Caco-2 (cell line): Measurements from ENCODE around the gene IGSF21. TPM values are rescaled to one million over a fixed set of nuclear protein-coding genes. Genes with fewer than 3 reads are reported as not detected.

Experiments
- BruUV-seq: library from RNA; stranded (reverse); fragments of 400-500 nt; replicated peaks from 2 replicates; lab custom pipeline; 2021; lab: Mats Ljungman, UMichigan
- CTCF ChIA-PET: fragments of 300-600 bp; sonication (Branson Sonifier 250); formaldehyde crosslinking; loops from one replicate; lab custom pipeline; 2022; ENCODE audit warnings: antibody characterized with exemption; lab: Charles Lee
- POLR2A ChIA-PET: fragments of 300-600 bp; sonication (Branson Sonifier 250); formaldehyde crosslinking; loops from one replicate; lab custom pipeline; 2022; ENCODE audit warnings: antibody characterized with exemption; lab: Charles Lee
- DNase-seq, 2 experiments: peaks; one replicate each; pipeline versions ENCODE4 v3.0.0 to v3.0.0-alpha.2; 2020 to 2022
- H3K27me3 ChIP-seq: replicated peaks from 2 replicates; pipeline ENCODE4 v1.6.0; 2011; ENCODE audit warnings: low read length; ENCODE audit not compliant: control insufficient read depth, insufficient read depth
- H3K36me3 ChIP-seq: 2 replicates; pipeline ENCODE4 v1.5.1; 2011; ENCODE audit warnings: low read length; ENCODE audit not compliant: control insufficient read depth, insufficient read depth
- H3K4me1 ChIP-seq: fragments of 250-450 bp; sonication (Bioruptor Pico); 2 replicates; pipeline ENCODE4 v1.5.1; 2020; ENCODE audit warnings: mild to moderate bottlenecking
- H3K4me3 ChIP-seq: 2 replicates; pipeline ENCODE4 v1.5.1; 2011; ENCODE audit warnings: low read depth, mild to moderate bottlenecking, control low read depth, low read length
- H3K9me3 ChIP-seq: fragments of 250-450 bp; sonication (Bioruptor Pico); 2 replicates; pipeline ENCODE4 v1.5.1; 2020; ENCODE audit warnings: mild to moderate bottlenecking, moderate library complexity
- H3K27ac Mint-ChIP-seq: one replicate; pipeline ENCODE4 v1.8.0; 2022; ENCODE audit warnings: mixed read lengths; ENCODE audit not compliant: unreplicated experiment
- H3K27me3 Mint-ChIP-seq: one replicate; pipeline ENCODE4 v1.8.0; 2022; ENCODE audit warnings: mixed read lengths; ENCODE audit not compliant: insufficient read depth, unreplicated experiment
- H3K36me3 Mint-ChIP-seq: one replicate; pipeline ENCODE4 v1.8.0; 2022; ENCODE audit warnings: mild to moderate bottlenecking, mixed read lengths; ENCODE audit not compliant: insufficient read depth, unreplicated experiment
- H3K4me1 Mint-ChIP-seq: one replicate; pipeline ENCODE4 v1.8.0; 2022; ENCODE audit warnings: low read depth, mixed read lengths; ENCODE audit not compliant: unreplicated experiment
- H3K4me3 Mint-ChIP-seq: one replicate; pipeline ENCODE4 v1.8.0; 2022; ENCODE audit warnings: mild to moderate bottlenecking, moderate library complexity, mixed read lengths; ENCODE audit not compliant: unreplicated experiment
- H3K9me3 Mint-ChIP-seq: one replicate; pipeline ENCODE4 v1.8.0; 2022; ENCODE audit warnings: mixed read lengths; ENCODE audit not compliant: unreplicated experiment
- intact Hi-C: fragments of 100-400 bp; cut with micrococcal nuclease; formaldehyde crosslinking; loops from one replicate; pipeline ENCODE4 v1.10.0; 2022; ENCODE audit not compliant: unreplicated experiment
- total RNA-seq: library from RNA; stranded (reverse); gene quantifications from 2 replicates; pipeline ENCODE4 v1.2.3, GENCODE V29; 2022
- TF ChIP-seq, protein P1 (sequence below), 2 experiments: fragments of 200-600 bp in 1 of 2; IDR thresholded peaks; 1 replicate in 1 of 2; 2 replicates in 1 of 2; pipeline versions ENCODE4 v1.5.1 to v1.8.0; 2011 to 2022; ENCODE audit warnings: antibody characterized with exemption in 1 of 2, control low read depth in 1 of 2, inconsistent platforms in 1 of 2, low read depth in 1 of 2, low read length in 1 of 2, mild to moderate bottlenecking in 1 of 2, moderate library complexity in 1 of 2; ENCODE audit not compliant: insufficient read depth in 1 of 2, severe bottlenecking in 1 of 2, unreplicated experiment in 1 of 2

IGSF21 gene
- total RNA-seq, 1 experiment from 2014 or later = not detected

DNA sequence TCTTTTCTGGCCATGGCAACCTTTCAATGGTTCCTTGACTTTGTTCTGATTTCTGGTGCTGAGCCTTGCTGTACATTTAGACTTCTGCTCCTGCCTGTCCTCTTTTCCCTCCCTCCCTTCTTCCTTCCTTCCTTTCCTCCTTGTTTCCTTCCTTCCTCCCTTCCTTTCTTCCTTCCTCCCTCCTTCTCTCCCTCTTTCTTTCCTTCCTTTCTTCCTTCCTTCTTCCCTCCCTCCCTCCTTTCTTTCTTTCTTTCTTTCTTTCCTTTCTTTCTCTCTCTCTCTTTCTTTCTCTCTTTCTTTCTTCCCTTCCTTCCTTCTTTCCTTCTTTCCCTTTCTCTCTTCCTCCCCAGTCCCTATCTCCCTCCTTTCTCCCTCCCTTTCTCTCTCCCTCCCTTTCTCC, 10.4 kb upstream of the IGSF21 start:
- no TSS peak for BruUV-seq
- Mint-ChIP-seq H3K27ac (no peak overlapping the region), H3K4me1 (no peaks in the 10 kb centered on the region), H3K9me3 (no peaks in the 10 kb centered on the region), H3K27me3 (peaks cover 16% of the 10 kb centered on the region), H3K36me3 (no peaks in the 10 kb centered on the region), H3K4me3 (no peak overlapping the region)
- Histone ChIP-seq H3K9me3 (no peaks in the 10 kb centered on the region), H3K4me1 (no peaks in the 10 kb centered on the region), H3K36me3 (no peaks in the 10 kb centered on the region), H3K27me3 (no peaks in the 10 kb centered on the region), H3K4me3 (no peak overlapping the region)
- DNase-seq = no peak
- intact Hi-C loops = loop anchor here (10.0 kb wide), 1 partner anchor 172 kb away; no protein-coding TSS in a partner anchor
- CTCF ChIA-PET = no interaction called here
- POLR2A ChIA-PET = no interaction called here
- TF ChIP-seq, protein P1, sequence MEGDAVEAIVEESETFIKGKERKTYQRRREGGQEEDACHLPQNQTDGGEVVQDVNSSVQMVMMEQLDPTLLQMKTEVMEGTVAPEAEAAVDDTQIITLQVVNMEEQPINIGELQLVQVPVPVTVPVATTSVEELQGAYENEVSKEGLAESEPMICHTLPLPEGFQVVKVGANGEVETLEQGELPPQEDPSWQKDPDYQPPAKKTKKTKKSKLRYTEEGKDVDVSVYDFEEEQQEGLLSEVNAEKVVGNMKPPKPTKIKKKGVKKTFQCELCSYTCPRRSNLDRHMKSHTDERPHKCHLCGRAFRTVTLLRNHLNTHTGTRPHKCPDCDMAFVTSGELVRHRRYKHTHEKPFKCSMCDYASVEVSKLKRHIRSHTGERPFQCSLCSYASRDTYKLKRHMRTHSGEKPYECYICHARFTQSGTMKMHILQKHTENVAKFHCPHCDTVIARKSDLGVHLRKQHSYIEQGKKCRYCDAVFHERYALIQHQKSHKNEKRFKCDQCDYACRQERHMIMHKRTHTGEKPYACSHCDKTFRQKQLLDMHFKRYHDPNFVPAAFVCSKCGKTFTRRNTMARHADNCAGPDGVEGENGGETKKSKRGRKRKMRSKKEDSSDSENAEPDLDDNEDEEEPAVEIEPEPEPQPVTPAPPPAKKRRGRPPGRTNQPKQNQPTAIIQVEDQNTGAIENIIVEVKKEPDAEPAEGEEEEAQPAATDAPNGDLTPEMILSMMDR (IDR thresholded peaks at IDR 0.05; ENCODE audit: insufficient read depth in 1 of 2, low read depth in 1 of 2, low read length in 1 of 2, severe bottlenecking in 1 of 2, unreplicated experiment in 1 of 2) = no peak

DNA sequence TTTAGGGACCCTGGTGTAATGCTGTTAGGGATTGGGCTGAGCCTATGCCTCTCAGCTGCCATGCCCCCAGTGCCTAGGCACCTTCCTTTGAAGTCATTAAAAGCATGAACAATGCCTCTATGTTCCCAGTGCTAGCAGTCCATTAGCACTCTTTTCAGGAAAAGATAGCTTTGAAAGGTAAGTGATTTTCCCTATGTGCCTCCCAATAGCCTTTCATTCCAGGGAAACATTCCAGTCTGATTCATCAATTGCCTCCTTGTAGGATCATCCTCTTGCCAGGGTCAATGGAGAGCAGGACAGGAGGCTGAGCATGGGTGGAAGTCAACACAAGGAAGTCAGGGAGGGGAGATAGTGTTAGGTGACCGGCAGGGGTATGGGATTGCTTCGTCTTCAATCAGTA, 8.6 kb upstream of the IGSF21 start:
- Histone ChIP-seq H3K9me3 (no peaks in the 10 kb centered on the region), H3K4me1 (no peaks in the 10 kb centered on the region), H3K27me3 (no peaks in the 10 kb centered on the region), H3K4me3 (no peak overlapping the region), H3K36me3 (no peaks in the 10 kb centered on the region)
- Mint-ChIP-seq H3K4me1 (no peaks in the 10 kb centered on the region), H3K36me3 (no peaks in the 10 kb centered on the region), H3K27me3 (peaks cover 27% of the 10 kb centered on the region), H3K9me3 (no peaks in the 10 kb centered on the region), H3K27ac (no peak overlapping the region), H3K4me3 (no peak overlapping the region)
- no peak for DNase-seq
- intact Hi-C loops = loop anchor here (10.0 kb wide), 1 partner anchor 174 kb away; no protein-coding TSS in a partner anchor
- BruUV-seq = no TSS peak
- CTCF ChIA-PET = interaction anchor here (0.6 kb wide), 1 partner anchor 808 kb away, joined by 3 read pairs; no protein-coding TSS in a partner anchor
- TF ChIP-seq, protein P1 (IDR thresholded peaks at IDR 0.05; ENCODE audit: insufficient read depth in 1 of 2, low read depth in 1 of 2, low read length in 1 of 2, severe bottlenecking in 1 of 2, unreplicated experiment in 1 of 2) = no peak
- POLR2A ChIA-PET = no interaction called here

DNA sequence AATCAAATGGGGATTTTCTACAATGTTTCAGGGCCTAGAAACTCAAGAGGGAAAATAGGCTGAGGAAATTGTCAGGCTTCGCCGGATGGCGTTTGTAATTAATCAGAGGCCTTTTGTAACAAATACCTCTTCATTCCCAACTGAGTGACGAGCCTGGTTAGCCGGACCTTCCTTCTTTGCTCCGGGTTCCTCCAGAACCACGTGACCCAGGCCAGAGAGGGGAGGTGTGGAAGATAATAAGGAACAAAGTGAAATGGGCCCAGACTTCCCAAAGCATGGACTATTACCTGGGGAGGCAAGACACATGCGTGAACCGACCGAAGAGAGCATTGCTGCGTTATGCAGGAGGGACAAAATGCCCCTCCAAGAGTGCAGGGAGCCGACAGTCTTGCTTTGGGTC, 7.5 kb upstream of the IGSF21 start:
- TF ChIP-seq, protein P1 (IDR thresholded peaks at IDR 0.05; ENCODE audit: insufficient read depth in 1 of 2, low read depth in 1 of 2, low read length in 1 of 2, severe bottlenecking in 1 of 2, unreplicated experiment in 1 of 2) = no peak
- no peaks in the 10 kb centered on the region for H3K9me3 Mint-ChIP-seq
- CTCF ChIA-PET = no interaction called here
- no peaks in the 10 kb centered on the region for H3K9me3 ChIP-seq
- H3K4me1 ChIP-seq = no peaks in the 10 kb centered on the region
- no peaks in the 10 kb centered on the region for H3K4me1 Mint-ChIP-seq
- no peaks in the 10 kb centered on the region for H3K27me3 ChIP-seq
- POLR2A ChIA-PET = no interaction called here
- no peaks in the 10 kb centered on the region for H3K36me3 ChIP-seq
- no TSS peak for BruUV-seq
- intact Hi-C loops = no loop called here
- no peak overlapping the region for H3K4me3 Mint-ChIP-seq
- no peak for DNase-seq
- H3K27me3 Mint-ChIP-seq = peaks cover 27% of the 10 kb centered on the region
- H3K36me3 Mint-ChIP-seq = no peaks in the 10 kb centered on the region
- H3K4me3 ChIP-seq = no peak overlapping the region
- no peak overlapping the region for H3K27ac Mint-ChIP-seq
